Embryonic facial prominence (tissue), 1 donor: ENCODE measurements around the gene ARHGEF39.

ENCODE experiments used
- DNase-seq: peaks from one replicate; pipeline ENCODE4 v3.0.0-alpha.2; 2016; ENCODE audit errors: extremely low spot score

ARHGEF39 gene

GRCh38 chr9:35691334-35691650, 26.3 kb upstream of the ARHGEF39 start:
- DNase-seq = no peak

- peak; percentile 31 for DNase-seq
These were observed 25.8 kb upstream of the ARHGEF39 start for GRCh38 chr9:35690614-35691333.

GRCh38 chr9:35690294-35690613, 25.3 kb upstream of the ARHGEF39 start:
- DNase-seq = no peak

GRCh38 chr9:35689542-35690293, 24.7 kb upstream of the ARHGEF39 start, which contains the start of gene TPM2:
Gene TPM2 (minus strand): TSS chr9:35689925. CDS start chr9:35689817, 108 bp downstream.
- DNase-seq = no peak

GRCh38 chr9:35688558-35689541, 23.9 kb upstream of the ARHGEF39 start:
- DNase-seq = no peak

GRCh38 chr9:35687972-35688557, 23.1 kb upstream of the ARHGEF39 start:
- DNase-seq = no peak

GRCh38 chr9:35687306-35687705, 22.3 kb upstream of the ARHGEF39 start:
- DNase-seq = no peak

GRCh38 chr9:35686222-35687203, 21.5 kb upstream of the ARHGEF39 start:
- no peak for DNase-seq

GRCh38 chr9:35685506-35685905, 20.5 kb upstream of the ARHGEF39 start:
- DNase-seq = no peak

- no peak for DNase-seq
These were observed 19.9 kb upstream of the ARHGEF39 start for GRCh38 chr9:35684921-35685320.

- no peak for DNase-seq
These were observed 18.3 kb upstream of the ARHGEF39 start for GRCh38 chr9:35683323-35683722.

- no peak for DNase-seq
These were observed 17.7 kb upstream of the ARHGEF39 start for GRCh38 chr9:35682520-35683315.

GRCh38 chr9:35682051-35682450, 17.1 kb upstream of the ARHGEF39 start:
- no peak for DNase-seq

GRCh38 chr9:35681341-35682002, 16.5 kb upstream of the ARHGEF39 start:
- no peak for DNase-seq

- DNase-seq = no peak
These were observed 15.5 kb upstream of the ARHGEF39 start for GRCh38 chr9:35680331-35681105.

- DNase-seq = no peak
These were observed 14.9 kb upstream of the ARHGEF39 start for GRCh38 chr9:35679766-35680330.

- no peak for DNase-seq
These were observed 14.1 kb upstream of the ARHGEF39 start for GRCh38 chr9:35679091-35679490.

GRCh38 chr9:35675732-35676392, 10.9 kb upstream of the ARHGEF39 start:
- peak; percentile 53 for DNase-seq
